HEK293 (cell line): ENCODE data around the gene PRKCE.

Experiments
- KLF16 ChIP-seq: fragments of 450-650 bp; formaldehyde crosslinking; IDR thresholded peaks from 2 replicates; pipeline ENCODE4 v1.5.1; 2017; ENCODE audit warnings: missing biosample characterization, missing genetic modification characterization
- KLF8 ChIP-seq: fragments of 450-650 bp; formaldehyde crosslinking; IDR thresholded peaks from 2 replicates; pipeline ENCODE4 v1.5.1; 2016; ENCODE audit warnings: missing biosample characterization, missing genetic modification characterization
- MZF1 ChIP-seq: fragments of 450-650 bp; formaldehyde crosslinking; IDR thresholded peaks from 2 replicates; pipeline ENCODE4 v1.5.1; 2017; ENCODE audit warnings: missing biosample characterization, missing genetic modification characterization, borderline replicate concordance
- ZBTB21 ChIP-seq: fragments of 450-650 bp; formaldehyde crosslinking; IDR thresholded peaks from 2 replicates; pipeline ENCODE4 v1.5.1; 2017; ENCODE audit warnings: missing biosample characterization, missing genetic modification characterization
- TF ChIP-seq, protein P1 (sequence below): fragments of 450-650 bp; formaldehyde crosslinking; IDR thresholded peaks from 2 replicates; pipeline ENCODE4 v1.5.1; 2017; ENCODE audit warnings: missing biosample characterization, mild to moderate bottlenecking, missing genetic modification characterization, moderate library complexity
- TF ChIP-seq, protein P2 (sequence below): fragments of 450-650 bp; formaldehyde crosslinking; IDR thresholded peaks from 2 replicates; pipeline ENCODE4 v1.5.1; 2016; ENCODE audit warnings: missing biosample characterization, missing genetic modification characterization
- TF ChIP-seq, protein P3 (sequence below): sonication (generic); formaldehyde crosslinking; IDR thresholded peaks from 2 replicates; pipeline ENCODE4 v1.8.1; 2022; ENCODE audit warnings: mild to moderate bottlenecking, moderate library complexity, missing genetic modification reagents
- TF ChIP-seq, protein P4 (sequence below): fragments of 450-650 bp; formaldehyde crosslinking; IDR thresholded peaks from 2 replicates; pipeline ENCODE4 v1.5.1; 2016; ENCODE audit warnings: missing biosample characterization, missing genetic modification characterization

DNA sequence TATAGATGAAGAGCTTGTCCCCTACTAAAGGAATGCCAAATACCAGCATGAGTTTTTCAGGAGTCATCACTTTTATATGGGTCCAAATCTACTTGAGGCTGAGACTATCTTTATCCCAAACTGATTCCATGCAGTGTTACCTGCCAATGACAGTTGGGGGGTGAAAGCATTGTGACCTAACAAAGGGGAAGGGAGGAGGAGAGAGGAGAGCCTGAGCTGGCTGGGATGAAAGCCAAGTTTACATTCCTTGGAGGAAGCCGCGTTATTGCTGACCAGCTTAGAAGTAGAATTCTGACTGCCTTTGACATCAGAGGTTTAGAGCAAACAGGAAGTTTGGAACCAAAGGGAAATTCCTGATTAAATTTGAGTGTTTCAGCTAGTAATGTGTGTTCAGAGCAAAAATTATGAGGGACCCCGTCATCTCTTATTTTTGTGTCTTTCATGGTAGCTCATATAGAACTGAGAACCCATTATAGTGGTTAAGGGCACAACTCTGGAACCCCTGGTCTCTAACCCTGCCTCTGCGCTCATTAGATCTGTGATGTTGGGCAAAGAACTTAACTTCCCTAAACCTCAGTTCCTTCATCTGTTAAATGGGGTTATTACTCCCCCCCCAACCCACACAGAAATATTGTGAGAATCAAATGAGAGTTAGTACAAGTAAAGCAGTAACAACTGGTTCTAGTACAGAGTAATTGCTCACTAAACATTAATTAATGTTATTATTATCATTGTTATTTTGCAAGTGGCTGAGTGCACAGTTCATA lies 446.4 kb downstream of the PRKCE start:
- TF ChIP-seq, protein P1, sequence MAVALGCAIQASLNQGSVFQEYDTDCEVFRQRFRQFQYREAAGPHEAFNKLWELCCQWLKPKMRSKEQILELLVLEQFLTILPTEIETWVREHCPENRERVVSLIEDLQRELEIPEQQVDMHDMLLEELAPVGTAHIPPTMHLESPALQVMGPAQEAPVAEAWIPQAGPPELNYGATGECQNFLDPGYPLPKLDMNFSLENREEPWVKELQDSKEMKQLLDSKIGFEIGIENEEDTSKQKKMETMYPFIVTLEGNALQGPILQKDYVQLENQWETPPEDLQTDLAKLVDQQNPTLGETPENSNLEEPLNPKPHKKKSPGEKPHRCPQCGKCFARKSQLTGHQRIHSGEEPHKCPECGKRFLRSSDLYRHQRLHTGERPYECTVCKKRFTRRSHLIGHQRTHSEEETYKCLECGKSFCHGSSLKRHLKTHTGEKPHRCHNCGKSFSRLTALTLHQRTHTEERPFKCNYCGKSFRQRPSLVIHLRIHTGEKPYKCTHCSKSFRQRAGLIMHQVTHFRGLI (tag by site-specific recombination), result no peak
- TF ChIP-seq, protein P2, sequence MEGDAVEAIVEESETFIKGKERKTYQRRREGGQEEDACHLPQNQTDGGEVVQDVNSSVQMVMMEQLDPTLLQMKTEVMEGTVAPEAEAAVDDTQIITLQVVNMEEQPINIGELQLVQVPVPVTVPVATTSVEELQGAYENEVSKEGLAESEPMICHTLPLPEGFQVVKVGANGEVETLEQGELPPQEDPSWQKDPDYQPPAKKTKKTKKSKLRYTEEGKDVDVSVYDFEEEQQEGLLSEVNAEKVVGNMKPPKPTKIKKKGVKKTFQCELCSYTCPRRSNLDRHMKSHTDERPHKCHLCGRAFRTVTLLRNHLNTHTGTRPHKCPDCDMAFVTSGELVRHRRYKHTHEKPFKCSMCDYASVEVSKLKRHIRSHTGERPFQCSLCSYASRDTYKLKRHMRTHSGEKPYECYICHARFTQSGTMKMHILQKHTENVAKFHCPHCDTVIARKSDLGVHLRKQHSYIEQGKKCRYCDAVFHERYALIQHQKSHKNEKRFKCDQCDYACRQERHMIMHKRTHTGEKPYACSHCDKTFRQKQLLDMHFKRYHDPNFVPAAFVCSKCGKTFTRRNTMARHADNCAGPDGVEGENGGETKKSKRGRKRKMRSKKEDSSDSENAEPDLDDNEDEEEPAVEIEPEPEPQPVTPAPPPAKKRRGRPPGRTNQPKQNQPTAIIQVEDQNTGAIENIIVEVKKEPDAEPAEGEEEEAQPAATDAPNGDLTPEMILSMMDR (tag by site-specific recombination), result no peak
- TF ChIP-seq, protein P3, sequence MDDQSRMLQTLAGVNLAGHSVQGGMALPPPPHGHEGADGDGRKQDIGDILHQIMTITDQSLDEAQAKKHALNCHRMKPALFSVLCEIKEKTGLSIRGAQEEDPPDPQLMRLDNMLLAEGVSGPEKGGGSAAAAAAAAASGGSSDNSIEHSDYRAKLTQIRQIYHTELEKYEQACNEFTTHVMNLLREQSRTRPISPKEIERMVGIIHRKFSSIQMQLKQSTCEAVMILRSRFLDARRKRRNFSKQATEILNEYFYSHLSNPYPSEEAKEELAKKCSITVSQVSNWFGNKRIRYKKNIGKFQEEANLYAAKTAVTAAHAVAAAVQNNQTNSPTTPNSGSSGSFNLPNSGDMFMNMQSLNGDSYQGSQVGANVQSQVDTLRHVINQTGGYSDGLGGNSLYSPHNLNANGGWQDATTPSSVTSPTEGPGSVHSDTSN (CRISPR knock-in tag), result no peak
- peak; percentile 74 for TF ChIP-seq ZBTB21 (tag by site-specific recombination)
- no peak for TF ChIP-seq KLF8
- no peak for TF ChIP-seq MZF1 (tag by site-specific recombination)
- no peak for TF ChIP-seq KLF16
- TF ChIP-seq, protein P4, sequence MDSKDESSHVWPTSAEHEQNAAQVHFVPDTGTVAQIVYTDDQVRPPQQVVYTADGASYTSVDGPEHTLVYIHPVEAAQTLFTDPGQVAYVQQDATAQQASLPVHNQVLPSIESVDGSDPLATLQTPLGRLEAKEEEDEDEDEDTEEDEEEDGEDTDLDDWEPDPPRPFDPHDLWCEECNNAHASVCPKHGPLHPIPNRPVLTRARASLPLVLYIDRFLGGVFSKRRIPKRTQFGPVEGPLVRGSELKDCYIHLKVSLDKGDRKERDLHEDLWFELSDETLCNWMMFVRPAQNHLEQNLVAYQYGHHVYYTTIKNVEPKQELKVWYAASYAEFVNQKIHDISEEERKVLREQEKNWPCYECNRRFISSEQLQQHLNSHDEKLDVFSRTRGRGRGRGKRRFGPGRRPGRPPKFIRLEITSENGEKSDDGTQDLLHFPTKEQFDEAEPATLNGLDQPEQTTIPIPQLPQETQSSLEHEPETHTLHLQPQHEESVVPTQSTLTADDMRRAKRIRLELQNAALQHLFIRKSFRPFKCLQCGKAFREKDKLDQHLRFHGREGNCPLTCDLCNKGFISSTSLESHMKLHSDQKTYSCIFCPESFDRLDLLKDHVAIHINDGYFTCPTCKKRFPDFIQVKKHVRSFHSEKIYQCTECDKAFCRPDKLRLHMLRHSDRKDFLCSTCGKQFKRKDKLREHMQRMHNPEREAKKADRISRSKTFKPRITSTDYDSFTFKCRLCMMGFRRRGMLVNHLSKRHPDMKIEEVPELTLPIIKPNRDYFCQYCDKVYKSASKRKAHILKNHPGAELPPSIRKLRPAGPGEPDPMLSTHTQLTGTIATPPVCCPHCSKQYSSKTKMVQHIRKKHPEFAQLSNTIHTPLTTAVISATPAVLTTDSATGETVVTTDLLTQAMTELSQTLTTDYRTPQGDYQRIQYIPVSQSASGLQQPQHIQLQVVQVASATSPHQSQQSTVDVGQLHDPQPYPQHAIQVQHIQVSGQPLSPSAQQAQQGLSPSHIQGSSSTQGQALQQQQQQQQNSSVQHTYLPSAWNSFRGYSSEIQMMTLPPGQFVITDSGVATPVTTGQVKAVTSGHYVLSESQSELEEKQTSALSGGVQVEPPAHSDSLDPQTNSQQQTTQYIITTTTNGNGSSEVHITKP, result 0 out of 2 replicates have a peak, but pooled peaks have one; percentile 22
